ENCODE data around the gene CSNK1G3.
"Not testable (repeated sequence)": the region's sequence is repeated elsewhere in the genome, so short reads cannot be mapped to it uniquely, and the experiment has no call there.

Gene CSNK1G3

GRCh38 chr5:123478546-123478945, 33.4 kb upstream of the CSNK1G3 start:
- ChIA-PET POLR2A (ENCODE audit: low non-redundant PET) (no interaction called here), CTCF (interaction anchor here (0.9 kb wide), 1 partner anchor 26 kb away, joined by 3 read pairs; no protein-coding TSS in a partner anchor)
- DNase-seq (ENCODE audit: low spot score): no peak
- TF ChIP-seq CTCF (conservative IDR thresholded peaks at IDR 0.05; ENCODE audit: low read depth): no peak
- H3K27ac ChIP-seq: no peak overlapping the region

- CTCF ChIA-PET: interaction anchor here (0.6 kb wide), 1 partner anchor 28 kb away, joined by 4 read pairs; no protein-coding TSS in a partner anchor
- TF ChIP-seq CTCF (conservative IDR thresholded peaks at IDR 0.05; ENCODE audit: low read depth): no peak
- no peak for DNase-seq (ENCODE audit: low spot score)
- H3K27ac ChIP-seq: peak overlapping the region; percentile 52
- POLR2A ChIA-PET (ENCODE audit: low non-redundant PET): no interaction called here
Measured at GRCh38 chr5:123482258-123482657, 29.7 kb upstream of the CSNK1G3 start.

GRCh38 chr5:123483446-123484077, 28.4 kb upstream of the CSNK1G3 start:
- POLR2A ChIA-PET (ENCODE audit: low non-redundant PET): no interaction called here
- H3K27ac ChIP-seq: no peak overlapping the region
- TF ChIP-seq CTCF (conservative IDR thresholded peaks at IDR 0.05; ENCODE audit: low read depth): no peak
- no peak for DNase-seq (ENCODE audit: low spot score)
- CTCF ChIA-PET: interaction anchor here (0.6 to 1.1 kb wide), 2 partner anchors 9 to 14 kb away, joined by 3 to 4 read pairs; no protein-coding TSS in a partner anchor

GRCh38 chr5:123485275-123485674, 26.7 kb upstream of the CSNK1G3 start:
- H3K27ac ChIP-seq: no peak overlapping the region
- ChIA-PET POLR2A (ENCODE audit: low non-redundant PET) (no interaction called here), CTCF (no interaction called here)
- no peak for TF ChIP-seq CTCF (conservative IDR thresholded peaks at IDR 0.05; ENCODE audit: low read depth)
- no peak for DNase-seq (ENCODE audit: low spot score)

GRCh38 chr5:123486951-123487655, 24.9 kb upstream of the CSNK1G3 start:
- no peak for DNase-seq (ENCODE audit: low spot score)
- ChIA-PET CTCF (interaction anchor here (0.6 to 1.2 kb wide), 4 partner anchors 13 to 985 kb away, joined by 3 to 5 read pairs (median 3); partner anchors contain the start of gene CEP120), POLR2A (ENCODE audit: low non-redundant PET) (interaction anchor here (0.7 kb wide), 1 partner anchor 26 kb away, joined by 3 read pairs; no protein-coding TSS in a partner anchor)
- TF ChIP-seq CTCF (conservative IDR thresholded peaks at IDR 0.05; ENCODE audit: low read depth): no peak
- no peak overlapping the region for H3K27ac ChIP-seq

GRCh38 chr5:123490974-123491373, 21.0 kb upstream of the CSNK1G3 start:
- CTCF ChIA-PET: no interaction called here
- DNase-seq (ENCODE audit: low spot score): no peak
- POLR2A ChIA-PET (ENCODE audit: low non-redundant PET): no interaction called here
- no peak for TF ChIP-seq CTCF (conservative IDR thresholded peaks at IDR 0.05; ENCODE audit: low read depth)
- no peak overlapping the region for H3K27ac ChIP-seq

GRCh38 chr5:123495211-123495610, 16.8 kb upstream of the CSNK1G3 start:
- CTCF ChIA-PET: interaction anchor here (0.5 to 1.7 kb wide), 5 partner anchors 47 to 527 kb away, joined by 3 to 9 read pairs (median 3); partner anchors contain the start of gene CEP120
- DNase-seq (ENCODE audit: low spot score); H3K27ac ChIP-seq; POLR2A ChIA-PET (ENCODE audit: low non-redundant PET): not testable (repeated sequence)
